HG02885 (cell line): ENCODE measurements around the gene MALSU1.

Source experiments
- ATAC-seq: cut with Tn5 transposase; IDR thresholded peaks from one replicate; pipeline ENCODE4 v1.9.1; 2021; ENCODE audit warnings: mild to moderate bottlenecking; ENCODE audit not compliant: unreplicated experiment, poor library complexity

MALSU1 gene

GRCh38 chr7:23357190-23358093 lies 58.3 kb downstream of the MALSU1 start:
- no peak for ATAC-seq

DNA sequence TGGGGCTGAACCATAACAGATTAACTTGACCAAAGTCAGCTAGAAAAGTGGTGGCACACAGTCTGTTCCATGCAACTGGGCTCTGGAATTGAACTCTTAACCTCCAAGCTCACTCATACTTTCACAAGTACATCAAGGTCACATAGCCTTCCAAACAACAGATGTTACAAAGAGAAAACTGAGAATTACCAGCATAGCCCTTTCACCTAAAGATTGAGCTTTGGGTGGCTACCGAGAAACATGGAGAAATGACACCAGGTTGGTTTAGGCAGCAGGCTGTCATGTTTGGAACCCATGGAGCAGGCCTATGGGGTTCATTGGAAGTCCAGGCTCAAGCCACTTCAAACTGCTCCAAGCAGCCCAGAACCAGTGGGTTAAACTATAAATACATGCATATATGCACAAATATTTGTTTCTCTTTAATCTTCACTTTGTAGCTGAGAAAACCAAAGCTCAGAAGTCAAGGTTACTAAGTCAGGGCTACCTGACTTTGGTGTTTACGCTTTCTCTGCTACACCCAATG lies 59.1 kb downstream of the MALSU1 start:
- ATAC-seq, result no peak
